PC-9 (cell line): ENCODE measurements around the gene AIF1L.

Experiments
- CTCF ChIP-seq: fragments of 200-600 bp; sonication (generic); conservative IDR thresholded peaks from 2 replicates; pipeline ENCODE4 v1.6.1; 2017; ENCODE audit warnings: mixed run types, antibody characterized with exemption, mild to moderate bottlenecking, moderate library complexity
- EZH2 ChIP-seq: fragments of 200-600 bp; sonication (generic); IDR thresholded peaks from 2 replicates; pipeline ENCODE4 v1.8.0; 2017; ENCODE audit warnings: antibody characterized with exemption, low read depth

- no peak for TF ChIP-seq CTCF
- TF ChIP-seq EZH2, result no peak
Observed at GRCh38 chr9:131117762-131118145, 21.4 kb downstream of the AIF1L start.
